Measurements from ENCODE around the gene MKX.

Gene MKX

GRCh38 chr10:27660268-27660667 lies 85.4 kb downstream of the MKX start:
- no peaks in the 10 kb centered on the region for H3K36me3 ChIP-seq (ENCODE audit: control insufficient read depth in 1 of 2, insufficient read depth in 2 of 2, low read depth in 1 of 2, low read length in 2 of 2)
- no peak overlapping the region for H2BK15ac ChIP-seq (ENCODE audit: low read depth, poor library complexity, severe bottlenecking)
- no peak overlapping the region for H4K91ac ChIP-seq (ENCODE audit: low read length)
- no peaks in the 10 kb centered on the region for H3K27me3 ChIP-seq (ENCODE audit: control insufficient read depth in 1 of 2, insufficient read depth in 1 of 2, low read length in 2 of 2)
- H3K4me3 ChIP-seq (ENCODE audit: insufficient read depth in 1 of 2, low read depth in 1 of 2, low read length in 2 of 2) = no peak overlapping the region
- no peak for DNase-seq
- H2AFZ ChIP-seq (ENCODE audit: low read depth, low read length) = no peak overlapping the region
- no peaks in the 10 kb centered on the region for H3K9me3 ChIP-seq (ENCODE audit: control insufficient read depth, low read length)
- WGBS = 77% methylated on average over 11 of the region's 11 CpGs
- peaks cover 5% of the 10 kb centered on the region for H3K4me1 ChIP-seq (ENCODE audit: control insufficient read depth, insufficient read depth, low read depth, low read length)
- H2BK5ac ChIP-seq (ENCODE audit: low read depth, low read length, poor library complexity, severe bottlenecking) = no peak overlapping the region
- no peak overlapping the region for H3K9ac ChIP-seq (ENCODE audit: low read length)
- no peak overlapping the region for H3K18ac ChIP-seq (ENCODE audit: low read depth in 1 of 2, low read length in 2 of 2)
- no peak overlapping the region for H3K27ac ChIP-seq (ENCODE audit: low read length, poor library complexity, severe bottlenecking)
- no peak overlapping the region for H2AK5ac ChIP-seq (ENCODE audit: low read length, severe bottlenecking)
- no peak overlapping the region for H3K4me2 ChIP-seq (ENCODE audit: low read length, poor library complexity, severe bottlenecking)
- no peaks in the 10 kb centered on the region for H3K79me1 ChIP-seq (replicated peaks; ENCODE audit: low read length, poor library complexity, severe bottlenecking)
- H4K8ac ChIP-seq (ENCODE audit: low read length) = no peak overlapping the region
- H2BK120ac ChIP-seq (ENCODE audit: low read depth, low read length) = no peak overlapping the region
- no peak overlapping the region for H3K23ac ChIP-seq (ENCODE audit: low read length in 2 of 2)
- H2BK12ac ChIP-seq (ENCODE audit: low read length in 2 of 2) = no peak overlapping the region
- no peak overlapping the region for H3K14ac ChIP-seq (ENCODE audit: low read length in 2 of 2)
- H3K4ac ChIP-seq (ENCODE audit: low read depth in 1 of 2, low read length in 2 of 2) = no peak overlapping the region

GRCh38 chr10:27659786-27660185 lies 85.8 kb downstream of the MKX start:
- no peak overlapping the region for H3K18ac ChIP-seq (ENCODE audit: low read depth in 1 of 2, low read length in 2 of 2)
- WGBS = 92% methylated on average over 6 of the region's 6 CpGs

GRCh38 chr10:27658788-27659187 lies 86.8 kb downstream of the MKX start:
- no peaks in the 10 kb centered on the region for H3K79me1 ChIP-seq (replicated peaks; ENCODE audit: low read length, poor library complexity, severe bottlenecking)
- no peak overlapping the region for H4K8ac ChIP-seq (ENCODE audit: low read length)
- no peak for DNase-seq
- no peak overlapping the region for H4K91ac ChIP-seq (ENCODE audit: low read length)
- H3K9me3 ChIP-seq (ENCODE audit: control insufficient read depth, low read length) = no peaks in the 10 kb centered on the region
- H2BK15ac ChIP-seq (ENCODE audit: low read depth, poor library complexity, severe bottlenecking) = no peak overlapping the region
- no peaks in the 10 kb centered on the region for H3K27me3 ChIP-seq (ENCODE audit: control insufficient read depth in 1 of 2, insufficient read depth in 1 of 2, low read length in 2 of 2)
- no peak overlapping the region for H3K14ac ChIP-seq (ENCODE audit: low read length in 2 of 2)
- no peak overlapping the region for H3K23ac ChIP-seq (ENCODE audit: low read length in 2 of 2)
- H3K4me2 ChIP-seq (ENCODE audit: low read length, poor library complexity, severe bottlenecking) = no peak overlapping the region
- H3K36me3 ChIP-seq (ENCODE audit: control insufficient read depth in 1 of 2, insufficient read depth in 2 of 2, low read depth in 1 of 2, low read length in 2 of 2) = no peaks in the 10 kb centered on the region
- no peak overlapping the region for H3K4ac ChIP-seq (ENCODE audit: low read depth in 1 of 2, low read length in 2 of 2)
- no peak overlapping the region for H2BK5ac ChIP-seq (ENCODE audit: low read depth, low read length, poor library complexity, severe bottlenecking)
- peaks cover 5% of the 10 kb centered on the region for H3K4me1 ChIP-seq (ENCODE audit: control insufficient read depth, insufficient read depth, low read depth, low read length)
- H3K18ac ChIP-seq (ENCODE audit: low read depth in 1 of 2, low read length in 2 of 2) = no peak overlapping the region
- no peak overlapping the region for H3K9ac ChIP-seq (ENCODE audit: low read length)
- no peak overlapping the region for H3K27ac ChIP-seq (ENCODE audit: low read length, poor library complexity, severe bottlenecking)
- WGBS = 76% methylated on average over 7 of the region's 7 CpGs
- H2BK120ac ChIP-seq (ENCODE audit: low read depth, low read length) = no peak overlapping the region
- H2BK12ac ChIP-seq (ENCODE audit: low read length in 2 of 2) = no peak overlapping the region
- H2AK5ac ChIP-seq (ENCODE audit: low read length, severe bottlenecking) = no peak overlapping the region
- no peak overlapping the region for H2AFZ ChIP-seq (ENCODE audit: low read depth, low read length)
- no peak overlapping the region for H3K4me3 ChIP-seq (ENCODE audit: insufficient read depth in 1 of 2, low read depth in 1 of 2, low read length in 2 of 2)

More at GRCh38 chr10:27659786-27660185, 85.8 kb downstream of the MKX start:
- Histone ChIP-seq H2AFZ (ENCODE audit: low read depth, low read length) (no peak overlapping the region), H3K4me3 (ENCODE audit: insufficient read depth in 1 of 2, low read depth in 1 of 2, low read length in 2 of 2) (no peak overlapping the region), H3K4ac (ENCODE audit: low read depth in 1 of 2, low read length in 2 of 2) (no peak overlapping the region), H3K9ac (ENCODE audit: low read length) (no peak overlapping the region), H2BK12ac (ENCODE audit: low read length in 2 of 2) (no peak overlapping the region), H2BK5ac (ENCODE audit: low read depth, low read length, poor library complexity, severe bottlenecking) (no peak overlapping the region), H3K27me3 (ENCODE audit: control insufficient read depth in 1 of 2, insufficient read depth in 1 of 2, low read length in 2 of 2) (no peaks in the 10 kb centered on the region), H3K79me1 (replicated peaks; ENCODE audit: low read length, poor library complexity, severe bottlenecking) (no peaks in the 10 kb centered on the region), H3K9me3 (ENCODE audit: control insufficient read depth, low read length) (no peaks in the 10 kb centered on the region), H3K36me3 (ENCODE audit: control insufficient read depth in 1 of 2, insufficient read depth in 2 of 2, low read depth in 1 of 2, low read length in 2 of 2) (no peaks in the 10 kb centered on the region), H2BK15ac (ENCODE audit: low read depth, poor library complexity, severe bottlenecking) (no peak overlapping the region), H4K8ac (ENCODE audit: low read length) (peak overlapping the region; percentile 14), H3K23ac (ENCODE audit: low read length in 2 of 2) (no peak overlapping the region), H3K4me1 (ENCODE audit: control insufficient read depth, insufficient read depth, low read depth, low read length) (peaks cover 5% of the 10 kb centered on the region), H3K4me2 (ENCODE audit: low read length, poor library complexity, severe bottlenecking) (no peak overlapping the region), H3K27ac (ENCODE audit: low read length, poor library complexity, severe bottlenecking) (no peak overlapping the region), H2BK120ac (ENCODE audit: low read depth, low read length) (no peak overlapping the region), H4K91ac (ENCODE audit: low read length) (peak overlapping the region; percentile 12), H3K14ac (ENCODE audit: low read length in 2 of 2) (no peak overlapping the region), H2AK5ac (ENCODE audit: low read length, severe bottlenecking) (no peak overlapping the region)
- no peak for DNase-seq

- H3K4me1 ChIP-seq (ENCODE audit: control insufficient read depth, insufficient read depth, low read depth, low read length) = peaks cover 3% of the 10 kb centered on the region
- H3K27ac ChIP-seq (ENCODE audit: low read length, poor library complexity, severe bottlenecking) = no peak overlapping the region
- no peak overlapping the region for H2BK120ac ChIP-seq (ENCODE audit: low read depth, low read length)
- H3K4me3 ChIP-seq (ENCODE audit: insufficient read depth in 1 of 2, low read depth in 1 of 2, low read length in 2 of 2) = no peak overlapping the region
- no peak overlapping the region for H3K18ac ChIP-seq (ENCODE audit: low read depth in 1 of 2, low read length in 2 of 2)
- H2AFZ ChIP-seq (ENCODE audit: low read depth, low read length) = no peak overlapping the region
- no peak overlapping the region for H2BK15ac ChIP-seq (ENCODE audit: low read depth, poor library complexity, severe bottlenecking)
- no peaks in the 10 kb centered on the region for H3K79me1 ChIP-seq (replicated peaks; ENCODE audit: low read length, poor library complexity, severe bottlenecking)
- H3K4me2 ChIP-seq (ENCODE audit: low read length, poor library complexity, severe bottlenecking) = no peak overlapping the region
- WGBS = 84% methylated on average over 2 of the region's 4 CpGs
- no peak overlapping the region for H4K8ac ChIP-seq (ENCODE audit: low read length)
- no peaks in the 10 kb centered on the region for H3K36me3 ChIP-seq (ENCODE audit: control insufficient read depth in 1 of 2, insufficient read depth in 2 of 2, low read depth in 1 of 2, low read length in 2 of 2)
- H2AK5ac ChIP-seq (ENCODE audit: low read length, severe bottlenecking) = no peak overlapping the region
- no peaks in the 10 kb centered on the region for H3K9me3 ChIP-seq (ENCODE audit: control insufficient read depth, low read length)
- H3K4ac ChIP-seq (ENCODE audit: low read depth in 1 of 2, low read length in 2 of 2) = no peak overlapping the region
- no peak overlapping the region for H2BK5ac ChIP-seq (ENCODE audit: low read depth, low read length, poor library complexity, severe bottlenecking)
- H3K27me3 ChIP-seq (ENCODE audit: control insufficient read depth in 1 of 2, insufficient read depth in 1 of 2, low read length in 2 of 2) = no peaks in the 10 kb centered on the region
- H3K9ac ChIP-seq (ENCODE audit: low read length) = no peak overlapping the region
- no peak overlapping the region for H3K23ac ChIP-seq (ENCODE audit: low read length in 2 of 2)
- DNase-seq = no peak
- no peak overlapping the region for H2BK12ac ChIP-seq (ENCODE audit: low read length in 2 of 2)
- H3K14ac ChIP-seq (ENCODE audit: low read length in 2 of 2) = no peak overlapping the region
- H4K91ac ChIP-seq (ENCODE audit: low read length) = no peak overlapping the region
Measured at GRCh38 chr10:27655296-27655695, 90.3 kb downstream of the MKX start.

Measured in mesenchymal stem cell (in vitro differentiated cells and primary cell).